Iris pigment epithelial cell (primary cell): Measurements from ENCODE around the gene CRYBG3.

Experiments used
- DNase-seq: peaks from one replicate; pipeline ENCODE4 v3.0.0-alpha.2; 2011; ENCODE audit warnings: low read depth

CRYBG3 gene

GRCh38 chr3:97838393-97838792 lies 16.6 kb downstream of the CRYBG3 start:
- peak; percentile 48 for DNase-seq

DNA sequence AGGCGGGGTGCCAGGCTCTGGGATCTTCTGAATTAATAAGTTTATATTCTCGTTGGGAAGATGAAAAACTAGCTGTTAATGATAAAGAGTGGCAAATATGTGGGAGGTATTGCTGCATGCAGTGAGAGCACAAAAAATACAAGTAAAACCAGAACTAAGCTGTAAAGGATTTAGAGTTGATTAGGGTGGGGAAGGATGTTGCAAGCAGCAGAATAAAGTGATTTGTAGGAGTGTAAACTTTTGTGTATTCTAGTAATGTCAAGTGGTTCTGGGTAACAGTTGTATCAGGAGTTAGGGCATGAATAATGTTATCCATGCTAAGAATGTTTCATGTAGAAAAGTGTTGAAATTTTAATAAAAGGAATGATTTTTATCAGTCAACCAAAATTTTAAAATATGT lies 18.1 kb downstream of the CRYBG3 start:
- no peak for DNase-seq

- DNase-seq: no peak
These were observed 19.5 kb downstream of the CRYBG3 start for GRCh38 chr3:97841304-97841703.

- no peak for DNase-seq
These were observed 20.1 kb downstream of the CRYBG3 start for GRCh38 chr3:97841956-97842355.

DNA sequence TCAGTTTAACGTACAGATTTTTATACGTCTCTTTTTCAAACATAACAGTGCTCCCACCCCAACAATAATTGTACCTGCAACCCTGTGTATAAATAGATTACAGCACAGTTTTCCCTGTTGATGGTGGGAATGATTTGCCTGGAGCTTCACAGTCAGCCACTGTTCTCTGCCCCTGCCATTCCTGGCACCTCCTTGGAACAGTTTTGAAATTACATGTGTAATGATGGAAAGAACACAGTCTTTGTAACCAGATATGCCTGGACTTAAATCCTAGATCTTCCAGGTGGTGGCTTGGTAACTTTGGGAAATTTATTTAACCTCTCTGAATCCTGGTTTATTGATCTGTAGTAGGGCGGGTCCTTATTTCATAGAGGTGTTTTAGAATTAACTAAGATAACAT lies 27.0 kb downstream of the CRYBG3 start:
- DNase-seq: no peak

DNA sequence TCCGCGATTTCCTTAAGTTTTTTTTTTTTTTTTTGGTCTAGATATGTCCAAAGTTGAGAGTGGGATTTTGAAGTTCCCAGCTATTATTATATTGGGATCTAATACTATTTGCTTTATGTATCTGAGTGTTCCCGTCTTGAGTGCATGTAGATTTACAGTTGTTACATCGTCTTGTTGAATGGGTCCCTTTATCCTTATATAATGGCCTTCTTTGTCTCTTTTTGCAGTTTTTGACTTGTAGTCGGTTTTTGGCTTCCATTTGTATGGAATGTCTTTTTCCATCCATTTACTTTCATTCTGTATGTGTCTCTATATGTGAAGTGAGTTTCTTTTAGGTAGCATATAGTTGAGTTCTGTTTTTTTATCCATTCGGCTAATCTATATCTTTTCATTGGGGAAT lies 35.6 kb downstream of the CRYBG3 start:
- DNase-seq: no peak

DNA sequence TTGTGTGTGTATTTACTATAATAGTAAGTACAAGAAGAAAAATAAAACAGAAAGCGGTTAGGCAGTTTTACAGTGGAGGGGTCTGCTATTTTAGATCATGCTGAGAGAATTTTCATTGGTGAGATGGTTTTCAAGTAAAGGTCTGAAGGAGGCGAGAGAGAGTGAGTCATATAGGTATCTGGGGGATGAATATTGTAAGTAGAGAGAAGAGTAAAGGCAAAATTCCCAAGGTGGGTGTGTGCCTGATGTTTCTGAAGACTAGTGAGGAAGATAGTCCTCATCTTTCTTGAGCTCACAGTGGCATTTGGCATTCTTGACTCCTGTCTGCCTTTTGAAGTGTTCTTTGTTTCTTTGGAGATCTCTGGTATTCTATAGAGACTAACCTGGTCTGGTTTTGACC lies 38.6 kb downstream of the CRYBG3 start:
- no peak for DNase-seq

DNA sequence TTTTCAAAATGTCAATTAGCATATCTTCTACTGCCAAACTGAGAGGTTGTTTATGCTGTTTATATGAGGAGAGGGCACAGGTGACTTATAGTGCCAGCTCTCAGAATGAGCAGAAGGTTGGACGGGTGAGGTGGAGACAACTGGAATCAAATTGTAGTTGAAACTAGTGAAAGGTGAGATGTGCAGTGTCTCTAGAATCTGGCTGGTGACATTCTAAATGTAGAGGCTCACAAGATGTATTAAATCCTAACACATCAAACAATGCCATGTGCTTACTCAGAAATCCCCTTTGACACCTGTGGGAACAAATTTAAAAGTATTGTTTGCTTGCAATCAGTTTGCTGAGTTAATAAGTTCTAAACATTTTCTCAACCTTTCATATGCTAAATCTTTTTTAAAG lies 40.8 kb downstream of the CRYBG3 start:
- DNase-seq: no peak

DNA sequence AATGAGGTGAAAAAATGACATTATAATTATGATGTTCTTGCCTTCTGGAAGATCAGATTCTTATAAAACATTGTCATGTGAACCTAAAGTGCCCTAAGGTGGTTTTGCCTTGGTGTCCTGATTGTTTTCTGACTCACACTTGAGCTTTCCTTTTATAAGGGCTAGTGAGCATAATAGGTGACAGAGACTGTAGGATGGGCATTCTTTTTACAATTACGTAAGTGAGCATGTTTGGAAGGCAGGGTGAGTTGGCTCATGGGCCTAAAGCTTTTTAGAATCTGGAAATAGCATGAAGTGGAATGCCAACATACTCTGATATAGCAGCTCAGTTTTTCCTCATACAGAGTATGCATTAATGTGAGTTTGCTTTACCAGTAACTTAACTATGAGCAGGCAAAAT lies 41.2 kb downstream of the CRYBG3 start:
- peak; percentile 4 for DNase-seq

DNA sequence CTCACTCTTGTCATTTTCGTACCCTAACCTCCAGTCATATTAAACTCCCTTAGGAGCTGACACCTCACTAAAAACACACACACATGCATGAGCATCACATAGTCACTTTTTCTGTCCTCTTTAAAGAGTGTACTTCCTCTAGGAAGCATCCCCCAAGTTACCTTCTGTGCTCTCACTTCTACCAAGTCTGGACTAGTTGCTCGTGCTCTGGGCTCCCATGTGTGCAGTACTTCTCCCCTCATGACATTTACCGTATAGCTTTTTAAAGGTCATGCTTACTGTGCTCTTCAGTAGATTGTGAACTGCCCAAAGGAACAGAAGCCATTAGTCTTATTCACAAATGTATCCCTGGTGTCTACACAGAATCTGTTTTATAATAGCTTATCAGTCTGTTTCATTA lies 42.0 kb downstream of the CRYBG3 start:
- DNase-seq: no peak

- peak; percentile 34 for DNase-seq
These were observed 49.4 kb downstream of the CRYBG3 start for GRCh38 chr3:97871186-97871585.

DNA sequence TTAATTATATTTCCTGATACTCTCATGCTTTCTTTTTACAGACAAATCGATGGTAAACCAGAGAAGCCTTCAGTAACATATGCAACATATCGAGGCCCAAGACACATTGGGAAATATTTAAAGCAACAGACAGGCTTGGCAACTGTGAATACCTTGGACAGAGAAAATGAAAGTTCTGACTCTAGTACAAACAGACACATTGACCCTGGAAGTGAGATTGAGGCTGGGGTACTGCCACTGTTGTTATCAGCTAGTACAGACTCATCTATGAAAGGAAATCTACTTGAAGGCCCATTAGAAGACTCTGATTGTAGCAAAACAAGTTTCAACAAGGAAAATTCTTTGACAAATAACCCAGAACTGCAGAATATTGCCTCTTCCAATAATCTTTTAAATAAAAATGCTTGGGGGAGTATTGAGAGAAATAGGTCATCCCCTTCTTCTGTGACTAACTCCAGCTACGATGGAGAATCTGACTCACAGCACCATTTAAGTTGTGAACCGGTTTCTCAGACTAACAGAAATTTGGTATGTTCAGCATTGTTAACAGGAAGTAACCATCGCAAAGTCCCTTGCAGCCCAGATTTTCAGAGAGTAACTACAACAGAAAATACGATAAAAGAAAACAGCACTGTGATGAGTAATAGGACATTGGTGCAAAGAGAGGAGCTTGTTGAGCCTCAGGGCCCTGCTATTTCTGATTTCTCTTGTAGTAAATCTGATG lies 50.2 kb downstream of the CRYBG3 start:
- DNase-seq: peak; percentile 98

DNA sequence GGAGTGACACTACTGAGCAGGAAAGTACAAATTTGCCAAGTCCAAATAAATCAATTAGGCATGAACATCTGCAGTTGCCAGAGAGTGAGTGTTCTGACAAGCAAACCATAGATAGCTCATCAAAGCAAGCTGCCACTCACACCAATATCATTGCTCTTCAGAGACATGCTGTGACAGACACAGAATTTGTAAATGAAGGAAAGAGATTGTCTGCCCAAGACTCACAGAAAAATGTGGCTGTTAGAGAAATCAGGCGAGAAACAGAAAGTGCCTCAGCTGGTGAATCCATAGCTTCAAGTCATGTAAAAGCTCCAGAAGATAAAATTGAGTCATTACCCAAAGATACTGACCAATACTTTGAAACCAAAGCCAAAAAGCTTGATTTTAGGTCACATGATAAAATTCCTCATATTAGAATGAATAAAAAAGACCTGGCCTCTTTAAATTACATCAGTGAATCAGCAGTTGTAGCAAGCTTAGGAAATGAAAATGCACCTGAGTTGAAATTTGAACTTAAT lies 50.8 kb downstream of the CRYBG3 start:
- DNase-seq: peak; percentile 29

- peak; percentile 66 for DNase-seq
These were observed 58.5 kb downstream of the CRYBG3 start for GRCh38 chr3:97880267-97880666.

DNA sequence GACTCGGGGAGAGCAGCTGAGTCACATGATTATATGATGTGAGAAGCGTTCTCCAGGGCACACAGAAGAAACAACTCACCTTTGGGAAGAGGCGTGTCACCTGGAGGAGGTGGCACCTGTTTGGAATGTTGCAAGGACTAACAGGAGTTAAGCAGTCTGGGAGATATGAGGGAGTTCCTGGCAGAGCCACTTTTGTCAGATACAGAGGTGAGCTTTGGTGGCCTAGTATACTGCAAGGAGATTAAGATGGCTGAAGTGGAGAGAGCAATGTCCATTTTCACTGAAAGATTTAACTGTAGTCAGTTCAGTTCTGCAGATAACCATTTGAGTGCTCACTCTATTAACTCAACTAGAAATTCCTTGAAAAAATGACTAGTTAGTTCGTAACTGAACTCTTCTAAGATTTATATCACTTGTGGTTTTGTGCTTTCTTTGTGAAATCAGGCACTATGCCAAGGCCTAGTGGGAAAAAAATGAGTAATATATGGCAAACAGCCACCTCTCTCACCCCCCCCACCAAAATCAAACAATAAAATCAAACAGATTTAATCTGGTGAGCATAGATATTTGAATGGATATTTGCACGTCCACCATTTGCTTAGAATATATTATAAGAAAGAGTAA lies 61.3 kb downstream of the CRYBG3 start:
- peak; percentile 83 for DNase-seq

- DNase-seq: no peak
These were observed 61.9 kb downstream of the CRYBG3 start for GRCh38 chr3:97883736-97884135.

GRCh38 chr3:97884586-97885123 lies 62.8 kb downstream of the CRYBG3 start:
- DNase-seq: no peak

DNA sequence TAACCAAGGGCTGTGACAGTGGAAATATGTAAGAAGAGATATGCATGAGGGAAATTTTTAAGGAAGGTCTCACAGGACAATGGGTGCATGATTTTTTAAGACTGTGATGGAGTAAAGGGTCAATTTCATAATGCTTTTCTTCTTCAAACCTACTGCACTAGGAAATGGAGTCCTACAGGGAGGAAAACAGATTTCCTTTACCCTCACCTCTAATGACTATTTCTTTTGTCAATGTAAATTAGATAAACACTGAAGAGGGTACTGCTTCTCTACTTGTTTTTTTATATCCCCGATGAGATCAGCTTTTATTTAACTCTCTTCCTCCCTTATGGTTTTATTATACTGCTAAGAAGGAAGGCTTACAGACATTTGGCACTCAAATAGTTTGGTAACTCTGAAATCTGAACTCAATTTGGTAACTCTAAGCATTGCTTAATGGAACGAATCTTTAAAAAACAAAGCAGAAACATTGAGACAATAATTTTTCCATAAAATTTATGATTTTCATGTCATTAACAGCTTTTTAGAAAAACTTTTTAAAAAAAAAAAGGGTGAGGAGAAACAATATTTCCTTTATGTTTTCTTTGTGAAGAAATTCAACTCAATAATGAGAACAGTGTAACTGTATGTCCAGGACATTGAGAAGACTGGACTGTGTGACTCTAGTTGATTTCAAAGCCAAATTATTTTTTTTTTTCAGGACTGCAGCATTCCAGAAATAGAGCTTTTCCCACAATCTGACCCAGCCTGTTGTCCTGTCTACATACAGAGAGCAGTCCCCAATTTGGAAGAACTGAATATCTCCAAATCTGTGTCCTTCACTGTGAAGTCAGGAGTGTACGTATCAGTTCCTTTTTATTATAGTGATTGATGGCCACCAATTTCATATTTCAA lies 64.4 kb downstream of the CRYBG3 start:
- DNase-seq: peak; percentile 5

- no peak for DNase-seq
These were observed 68.0 kb downstream of the CRYBG3 start for GRCh38 chr3:97889814-97890213.

GRCh38 chr3:97892852-97893251 lies 71.0 kb downstream of the CRYBG3 start:
- DNase-seq: no peak

DNA sequence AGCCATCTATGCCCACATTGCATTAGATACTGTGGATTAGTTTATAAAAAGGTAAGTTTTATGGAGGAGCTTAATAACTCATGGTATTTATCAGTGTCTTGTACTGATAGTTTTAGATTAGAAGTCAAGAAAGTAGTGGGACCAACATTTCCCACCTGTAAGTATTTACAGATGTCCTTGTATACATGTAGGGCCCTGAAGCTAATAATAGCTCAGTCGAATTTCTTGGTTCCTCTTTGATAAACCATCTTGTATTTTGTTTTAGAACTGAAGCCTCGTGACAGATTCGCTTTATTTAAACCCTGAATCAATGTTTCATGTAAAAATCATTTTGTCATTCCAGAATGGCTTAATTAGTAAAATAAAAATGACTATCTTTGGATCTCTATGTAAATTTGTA lies 73.4 kb downstream of the CRYBG3 start:
- DNase-seq: no peak

- no peak for DNase-seq
These were observed 74.3 kb downstream of the CRYBG3 start for GRCh38 chr3:97896129-97896528.
